ENCODE data around the gene DGKQ. TPM values are rescaled to one million over a fixed set of nuclear protein-coding genes. Genes with fewer than 3 reads are reported as not detected.
A peak's percentile ranks its signal among the peaks of the same experiment; 100 is the strongest.

The DGKQ gene
- total RNA-seq, 1 experiment from 2014 or later = 4.2 TPM

GRCh38 chr4:993111-994029, 20.0 kb upstream of the DGKQ start, which contains the start of gene SLC26A1:
SLC26A1 (minus strand) TSS chr4:993404; CDS start chr4:991703, 1,701 bp downstream.
- DNase-seq (ENCODE audit: low read depth in 1 of 2, low spot score in 2 of 2) = no peak

GRCh38 chr4:992297-993110, 19.1 kb upstream of the DGKQ start:
- DNase-seq (ENCODE audit: low read depth in 1 of 2, low spot score in 2 of 2) = no peak
- Histone ChIP-seq H3K27me3 (replicated peaks) (peaks cover 1% of the 10 kb centered on the region; the same call in 1 of the 2 replicates), H3K4me3 (no peak overlapping the region), H3K36me3 (no peaks in the 10 kb centered on the region), H3K9me3 (replicated peaks) (no peaks in the 10 kb centered on the region), H3K27ac (no peak overlapping the region), H3K4me1 (replicated peaks) (no peaks in the 10 kb centered on the region)

More at GRCh38 chr4:993111-994029, 20.0 kb upstream of the DGKQ start, which contains the start of gene SLC26A1:
- H3K4me3 ChIP-seq = no peak within 1 kb of the TSS
- peaks cover 6% of the 10 kb centered on the region; the same call in 1 of the 2 replicates for H3K27me3 ChIP-seq (replicated peaks)
- H3K36me3 ChIP-seq = no peaks in the 10 kb centered on the region
- H3K9me3 ChIP-seq (replicated peaks) = no peaks in the 10 kb centered on the region
- H3K27ac ChIP-seq = no peak within 1 kb of the TSS
- no peaks in the 10 kb centered on the region for H3K4me1 ChIP-seq (replicated peaks)

GRCh38 chr4:991451-992296, 18.3 kb upstream of the DGKQ start:
- Histone ChIP-seq H3K27ac (no peak overlapping the region), H3K36me3 (no peaks in the 10 kb centered on the region), H3K27me3 (replicated peaks) (no peaks in the 10 kb centered on the region), H3K4me3 (no peak overlapping the region), H3K4me1 (replicated peaks) (no peaks in the 10 kb centered on the region), H3K9me3 (replicated peaks) (no peaks in the 10 kb centered on the region)
- no peak for DNase-seq (ENCODE audit: low read depth in 1 of 2, low spot score in 2 of 2)

- no peaks in the 10 kb centered on the region for H3K4me1 ChIP-seq (replicated peaks)
- no peaks in the 10 kb centered on the region for H3K36me3 ChIP-seq
- no peak overlapping the region for H3K4me3 ChIP-seq
- no peak for DNase-seq (ENCODE audit: low read depth in 1 of 2, low spot score in 2 of 2)
- no peak overlapping the region for H3K27ac ChIP-seq
- no peaks in the 10 kb centered on the region for H3K9me3 ChIP-seq (replicated peaks)
- H3K27me3 ChIP-seq (replicated peaks) = no peaks in the 10 kb centered on the region
Measured at GRCh38 chr4:990746-991367, 17.5 kb upstream of the DGKQ start.

GRCh38 chr4:989722-990471, 16.5 kb upstream of the DGKQ start:
- H3K9me3 ChIP-seq (replicated peaks) = no peaks in the 10 kb centered on the region
- no peak for DNase-seq (ENCODE audit: low read depth in 1 of 2, low spot score in 2 of 2)
- H3K4me1 ChIP-seq (replicated peaks) = no peaks in the 10 kb centered on the region
- H3K36me3 ChIP-seq = no peaks in the 10 kb centered on the region
- no peak overlapping the region for H3K4me3 ChIP-seq
- H3K27ac ChIP-seq = no peak overlapping the region
- H3K27me3 ChIP-seq (replicated peaks) = no peaks in the 10 kb centered on the region

GRCh38 chr4:988726-989721, 15.7 kb upstream of the DGKQ start:
- Histone ChIP-seq H3K27me3 (replicated peaks) (no peaks in the 10 kb centered on the region), H3K36me3 (no peaks in the 10 kb centered on the region), H3K4me3 (no peak overlapping the region), H3K4me1 (replicated peaks) (no peaks in the 10 kb centered on the region), H3K9me3 (replicated peaks) (no peaks in the 10 kb centered on the region), H3K27ac (no peak overlapping the region)
- DNase-seq (ENCODE audit: low read depth in 1 of 2, low spot score in 2 of 2) = no peak

- no peaks in the 10 kb centered on the region for H3K9me3 ChIP-seq (replicated peaks)
- H3K27me3 ChIP-seq (replicated peaks) = no peaks in the 10 kb centered on the region
- DNase-seq (ENCODE audit: low read depth in 1 of 2, low spot score in 2 of 2) = no peak
- H3K36me3 ChIP-seq = no peaks in the 10 kb centered on the region
- no peak overlapping the region for H3K27ac ChIP-seq
- peak overlapping the region; percentile 52 for H3K4me3 ChIP-seq
- H3K4me1 ChIP-seq (replicated peaks) = no peaks in the 10 kb centered on the region
Measured at GRCh38 chr4:987624-988513, 14.5 kb upstream of the DGKQ start.

- Histone ChIP-seq H3K27ac (no peak within 1 kb of the TSS), H3K4me1 (replicated peaks) (no peaks in the 10 kb centered on the region), H3K9me3 (replicated peaks) (no peaks in the 10 kb centered on the region), H3K36me3 (no peaks in the 10 kb centered on the region), H3K27me3 (replicated peaks) (no peaks in the 10 kb centered on the region), H3K4me3 (peak within 1 kb of the TSS; percentile 52)
- peak in 1 of 2 experiments; percentile 31 for DNase-seq (ENCODE audit: low read depth in 1 of 2, low spot score in 2 of 2)
Measured at GRCh38 chr4:986879-987623, 13.7 kb upstream of the DGKQ start, which contains the start of gene IDUA. IDUA (plus strand) TSS chr4:987044; CDS start chr4:987085, 41 bp downstream.

GRCh38 chr4:986428-986878, 13.1 kb upstream of the DGKQ start:
- no peak overlapping the region for H3K27ac ChIP-seq
- no peaks in the 10 kb centered on the region for H3K9me3 ChIP-seq (replicated peaks)
- no peaks in the 10 kb centered on the region for H3K36me3 ChIP-seq
- no peaks in the 10 kb centered on the region for H3K27me3 ChIP-seq (replicated peaks)
- DNase-seq (ENCODE audit: low read depth in 1 of 2, low spot score in 2 of 2) = no peak
- peak overlapping the region; percentile 52 for H3K4me3 ChIP-seq
- no peaks in the 10 kb centered on the region for H3K4me1 ChIP-seq (replicated peaks)

- Histone ChIP-seq H3K27me3 (replicated peaks) (no peaks in the 10 kb centered on the region), H3K36me3 (no peaks in the 10 kb centered on the region), H3K9me3 (replicated peaks) (no peaks in the 10 kb centered on the region), H3K4me1 (replicated peaks) (no peaks in the 10 kb centered on the region), H3K27ac (no peak overlapping the region), H3K4me3 (no peak overlapping the region)
- no peak for DNase-seq (ENCODE audit: low read depth in 1 of 2, low spot score in 2 of 2)
Measured at GRCh38 chr4:985123-985830, 11.9 kb upstream of the DGKQ start.

All from SJSA1 (cell line).